IMR-90 (cell line): ENCODE results near the gene CTBP1. TPM values are rescaled to one million over a fixed set of nuclear protein-coding genes. Genes with fewer than 3 reads are reported as not detected.

Experiments used
- ATAC-seq: fragments of 200-7000 bp; cut with Tn5 transposase; 2 replicates; pipeline ENCODE4 v1.9.1; 2020; ENCODE audit warnings: low read depth, mild to moderate bottlenecking, moderate library complexity
- BruUV-seq: library from RNA; stranded (reverse); fragments of 400-500 nt; replicated peaks from 2 replicates; lab custom pipeline; 2021; lab: Mats Ljungman, UMichigan
- CTCF ChIA-PET: fragments of 300-600 bp; formaldehyde crosslinking; extraction: SDS; loops from one replicate; lab custom pipeline; 2021; ENCODE audit warnings: antibody characterized with exemption; lab: Yijun Ruan, JAX
- POLR2A ChIA-PET: fragments of 300-600 bp; sonication (Branson Sonifier 250); formaldehyde crosslinking; loops from one replicate; lab custom pipeline; 2022; ENCODE audit warnings: antibody characterized with exemption; ENCODE audit not compliant: unreplicated experiment; lab: Charles Lee
- DNase-seq: peaks from one replicate; pipeline ENCODE4 v3.0.0; 2013
- H2AFZ ChIP-seq: replicated peaks from 2 replicates; pipeline ENCODE3; 2013; ENCODE audit warnings: low read length, mild to moderate bottlenecking; ENCODE audit not compliant: poor library complexity
- H2AK5ac ChIP-seq: 2 replicates; pipeline ENCODE4 v1.6.1; 2013; ENCODE audit warnings: low read depth, low read length, inconsistent platforms
- H2AK9ac ChIP-seq: replicated peaks from 2 replicates; pipeline ENCODE3; 2013; ENCODE audit warnings: mild to moderate bottlenecking, low read depth, low read length, moderate library complexity; ENCODE audit not compliant: poor library complexity
- H2BK120ac ChIP-seq: 2 replicates; pipeline ENCODE4 v1.6.1; 2013; ENCODE audit warnings: low read depth, low read length, inconsistent platforms
- H2BK15ac ChIP-seq: 3 replicates; pipeline ENCODE4 v1.6.1; 2013; ENCODE audit warnings: low read depth, low read length, inconsistent platforms
- H2BK20ac ChIP-seq: 2 replicates; pipeline ENCODE4 v1.6.1; 2013; ENCODE audit warnings: low read depth, mild to moderate bottlenecking, inconsistent platforms, low read length, moderate library complexity
- H2BK5ac ChIP-seq: 2 replicates; pipeline ENCODE4 v1.6.1; 2013; ENCODE audit warnings: mild to moderate bottlenecking, low read depth, low read length, inconsistent platforms; ENCODE audit not compliant: poor library complexity, severe bottlenecking
- H3K14ac ChIP-seq: replicated peaks from 2 replicates; pipeline ENCODE4 v1.6.1; 2013; ENCODE audit warnings: low read depth, low read length, inconsistent platforms
- H3K18ac ChIP-seq: 2 replicates; pipeline ENCODE4 v1.6.1; 2013; ENCODE audit warnings: low read depth, low read length, control low read depth
- H3K23ac ChIP-seq: 2 replicates; pipeline ENCODE4 v1.6.1; 2013; ENCODE audit warnings: low read depth, low read length, inconsistent platforms
- H3K27ac ChIP-seq: 2 replicates; pipeline ENCODE4 v1.5.1; 2013; ENCODE audit warnings: mild to moderate bottlenecking, control low read depth, low read length; ENCODE audit not compliant: insufficient read depth
- H3K27me3 ChIP-seq: 2 replicates; pipeline ENCODE4 v1.6.1; 2013; ENCODE audit warnings: low read length; ENCODE audit not compliant: control insufficient read depth, insufficient read depth
- H3K36me3 ChIP-seq: 2 replicates; pipeline ENCODE4 v1.6.1; 2013; ENCODE audit warnings: low read length, mixed read lengths; ENCODE audit not compliant: control insufficient read depth, insufficient read depth
- H3K4ac ChIP-seq: 2 replicates; pipeline ENCODE4 v1.6.1; 2013; ENCODE audit warnings: low read depth, low read length, inconsistent platforms
- H3K4me1 ChIP-seq: 2 replicates; pipeline ENCODE4 v1.6.1; 2013; ENCODE audit warnings: low read length, mixed read lengths; ENCODE audit not compliant: control insufficient read depth, insufficient read depth
- H3K4me2 ChIP-seq: 2 replicates; pipeline ENCODE4 v1.6.1; 2013; ENCODE audit warnings: low read depth, mild to moderate bottlenecking, control low read depth, low read length, moderate library complexity
- H3K4me3 ChIP-seq: 2 replicates; pipeline ENCODE4 v1.5.1; 2013; ENCODE audit warnings: low read depth, mild to moderate bottlenecking, control low read depth, low read length, moderate library complexity; ENCODE audit not compliant: insufficient read depth
- H3K56ac ChIP-seq: 2 replicates; pipeline ENCODE4 v1.6.1; 2013; ENCODE audit warnings: low read length, inconsistent platforms; ENCODE audit not compliant: insufficient read depth; ENCODE audit errors: extremely low read depth
- H3K79me1 ChIP-seq, 2 experiments: 2 replicates each; pipeline ENCODE4 v1.6.1; 2013; ENCODE audit warnings: low read length in 2 of 2, inconsistent platforms in 1 of 2, low read depth in 1 of 2
- H3K9ac ChIP-seq: 2 replicates; pipeline ENCODE4 v1.6.1; 2013; ENCODE audit warnings: low read depth, low read length, control low read depth
- H3K9me1 ChIP-seq: 2 replicates; pipeline ENCODE4 v1.6.1; 2013; ENCODE audit warnings: low read length, inconsistent platforms; ENCODE audit not compliant: insufficient read depth
- H3K9me3 ChIP-seq: 2 replicates; pipeline ENCODE4 v1.6.1; 2013; ENCODE audit warnings: low read length; ENCODE audit not compliant: control insufficient read depth, insufficient read depth
- H4K20me1 ChIP-seq: 2 replicates; pipeline ENCODE4 v1.6.1; 2013; ENCODE audit warnings: low read length, inconsistent platforms; ENCODE audit not compliant: insufficient read depth
- H4K5ac ChIP-seq: 2 replicates; pipeline ENCODE4 v1.6.1; 2013; ENCODE audit warnings: mild to moderate bottlenecking, low read depth, low read length, control low read depth
- H4K8ac ChIP-seq, 2 experiments: 2 replicates each; pipeline ENCODE4 v1.6.1; 2013; ENCODE audit warnings: low read depth in 2 of 2, low read length in 2 of 2, control low read depth in 1 of 2, inconsistent platforms in 1 of 2
- H4K91ac ChIP-seq: 2 replicates; pipeline ENCODE4 v1.6.1; 2013; ENCODE audit warnings: low read depth, low read length, inconsistent platforms; ENCODE audit not compliant: insufficient read depth
- CEBPB ChIP-seq: IDR thresholded peaks from 2 replicates; pipeline ENCODE4 v1.6.1; 2012; ENCODE audit warnings: low read depth, low read length, improper control_type of control experiment
- RAD21 ChIP-seq: IDR thresholded peaks from 2 replicates; pipeline ENCODE4 v1.6.1; 2012; ENCODE audit warnings: low read length, improper control_type of control experiment
- WGBS, 2 experiments: methylation state at CpG; one replicate each; pipeline versions ENCODE4 v1.1.5 to v1.1.7; 2013; ENCODE audit warnings: missing lambda C conversion rate in 2 of 2; ENCODE audit not compliant: insufficient read length in 1 of 2; ENCODE audit errors: extremely low coverage in 2 of 2; 5-methylcytosine and 5-hydroxymethylcytosine counted together
- dilution Hi-C: fragments of 300-500 bp; cut with HindIII; formaldehyde crosslinking; loops from one replicate; pipeline ENCODE4 v1.14.3; 2018; ENCODE audit warnings: low sequenced_read_pairs; ENCODE audit not compliant: unreplicated experiment
- in situ Hi-C: fragments of 300-500 bp; cut with MboI; formaldehyde crosslinking; loops from 3 replicates; pipeline ENCODE4 v1.14.3; 2019; ENCODE audit warnings: low sequenced_read_pairs, inconsistent platforms, mixed read lengths
- intact Hi-C: fragments of 100-400 bp; cut with micrococcal nuclease; formaldehyde crosslinking; loops from 2 replicates; pipeline ENCODE4 v1.10.0; 2022
- polyA plus RNA-seq, 3 experiments: library from polyadenylated mRNA; depleted of rRNA; stranded (reverse); fragments of >200 nt; gene quantifications; 2 replicates each; pipeline ENCODE4 v1.2.3, GENCODE V29; 2012; ENCODE audit warnings: low replicate concordance in 1 of 3
- total RNA-seq: library from RNA; depleted of rRNA; stranded (reverse); fragments of >200 nt; gene quantifications from 2 replicates; pipeline ENCODE4 v1.2.3, GENCODE V29; 2012

Gene CTBP1
- total and polyA plus RNA-seq, 2 of the 4 experiments (the other 2 are of a cell fraction), result 147 to 212 TPM

- H2BK120ac ChIP-seq, result no peak overlapping the region
- in situ Hi-C loops, result no loop called here
- H4K20me1 ChIP-seq, result peaks cover 86% of the 10 kb centered on the region
Observed at GRCh38 chr4:1294424-1294823, 45.5 kb upstream of the CTBP1 start.

More at GRCh38 chr4:1294424-1294823, 45.5 kb upstream of the CTBP1 start:
- Histone ChIP-seq H2BK5ac (no peak overlapping the region), H2BK20ac (no peak overlapping the region), H3K9ac (no peak overlapping the region), H3K9me1 (peaks cover 5% of the 10 kb centered on the region; the same call in 1 of the 2 replicates), H3K18ac (no peak overlapping the region), H3K23ac (no peak overlapping the region), H3K27ac (no peak overlapping the region), H3K36me3 (peaks cover 20% of the 10 kb centered on the region; the same call in 1 of the 2 replicates), H3K27me3 (no peaks in the 10 kb centered on the region), H2AK9ac (no peak overlapping the region), H3K56ac (no peak overlapping the region), H2BK15ac (no peak overlapping the region), H3K4me2 (no peak overlapping the region), H4K5ac (no peak overlapping the region), H3K4me1 (peaks cover 4% of the 10 kb centered on the region), H3K4me3 (no peak overlapping the region), H2AFZ (no peak overlapping the region), H3K14ac (no peak overlapping the region), H4K91ac (no peak overlapping the region), H2AK5ac (no peak overlapping the region), H3K9me3 (no peaks in the 10 kb centered on the region), H4K8ac (no peak overlapping the region), H3K79me1 (peaks cover 4 to 60% of the 10 kb centered on the region in 2 experiments; a peak in 3 of 4 replicates), H3K4ac (no peak overlapping the region)
- WGBS, 2 experiments, result no CpG with 5 or more reads among the region's 14 CpGs
- BruUV-seq, result no TSS peak
- CTCF ChIA-PET, result no interaction called here
- intact Hi-C loops (no loop called here), dilution Hi-C loops (no loop called here)
- DNase-seq (no peak), ATAC-seq (no peak)
- TF ChIP-seq CEBPB (no peak), RAD21 (no peak)
- POLR2A ChIA-PET, result no interaction called here
